Measurements from ENCODE around the gene PTPRK. TPM values are rescaled to one million over a fixed set of nuclear protein-coding genes. Genes with fewer than 3 reads are reported as not detected.

The PTPRK gene
- total RNA-seq, 1 experiment from 2014 or later, result 53.8 TPM

- Histone ChIP-seq H3K79me2 (ENCODE audit: low read length) (peaks cover 6% of the 10 kb centered on the region; the same call in 1 of the 2 replicates), H3K4me3 (ENCODE audit: low read length) (no peak overlapping the region), H4K20me1 (ENCODE audit: low read length) (no peaks in the 10 kb centered on the region), H3K9me2 (replicated peaks; ENCODE audit: low read length) (no peaks in the 10 kb centered on the region), H3K27me3 (ENCODE audit: low read length) (no peaks in the 10 kb centered on the region), H3K9me3 (ENCODE audit: low read length) (no peaks in the 10 kb centered on the region), H3F3A (ENCODE audit: low read length, unreplicated experiment) (no peaks in the 10 kb centered on the region), H3K36me3 (ENCODE audit: low read depth, low read length) (no peaks in the 10 kb centered on the region), H3K4me2 (ENCODE audit: low read length) (no peak overlapping the region), H3K27ac (ENCODE audit: low read length) (no peak overlapping the region), H3K9ac (ENCODE audit: low read length) (no peak overlapping the region), H2AFZ (ENCODE audit: low read length) (no peak overlapping the region), H3K4me1 (ENCODE audit: insufficient read depth, low read length) (no peaks in the 10 kb centered on the region)
- DNase-seq, result no peak
- ChIA-PET POLR2A (ENCODE audit: unreplicated experiment) (no interaction called here), CTCF (no interaction called here)
- intact Hi-C loops (cut with micrococcal nuclease), result no loop called here
- ATAC-seq, result no peak
- no TSS peak for BruUV-seq (replicated peaks)
- TF ChIP-seq EZH2phosphoT487 (IDR thresholded peaks at IDR 0.05; ENCODE audit: borderline replicate concordance, low read length), result no peak
- TF ChIP-seq CTCF (conservative IDR thresholded peaks at IDR 0.05; ENCODE audit: low read depth, low read length), result no peak
- no peak for TF ChIP-seq EZH2 (IDR thresholded peaks at IDR 0.05; ENCODE audit: low read length, unreplicated experiment)
Observed at GRCh38 chr6:128333581-128334223, 186.7 kb downstream of the PTPRK start.

- no peak overlapping the region for H3K27ac ChIP-seq (ENCODE audit: low read length)
- H3K36me3 ChIP-seq (ENCODE audit: low read depth, low read length), result no peaks in the 10 kb centered on the region
- POLR2A ChIA-PET (ENCODE audit: unreplicated experiment), result no interaction called here
- no peak overlapping the region for H3K4me2 ChIP-seq (ENCODE audit: low read length)
- no peaks in the 10 kb centered on the region for H3K4me1 ChIP-seq (ENCODE audit: insufficient read depth, low read length)
- TF ChIP-seq EZH2phosphoT487 (IDR thresholded peaks at IDR 0.05; ENCODE audit: borderline replicate concordance, low read length) (no peak), EZH2 (IDR thresholded peaks at IDR 0.05; ENCODE audit: low read length, unreplicated experiment) (no peak), CTCF (conservative IDR thresholded peaks at IDR 0.05; ENCODE audit: low read depth, low read length) (peak; percentile 55)
- intact Hi-C loops (cut with micrococcal nuclease), result no loop called here
- no peaks in the 10 kb centered on the region for H3K9me3 ChIP-seq (ENCODE audit: low read length)
- no peaks in the 10 kb centered on the region for H4K20me1 ChIP-seq (ENCODE audit: low read length)
- no peaks in the 10 kb centered on the region for H3F3A ChIP-seq (ENCODE audit: low read length, unreplicated experiment)
- CTCF ChIA-PET, result no interaction called here
- peak; percentile 45 for DNase-seq
- H3K9me2 ChIP-seq (replicated peaks; ENCODE audit: low read length), result no peaks in the 10 kb centered on the region
- H2AFZ ChIP-seq (ENCODE audit: low read length), result no peak overlapping the region
- ATAC-seq, result peak; percentile 31; the same call in 1 of the 2 replicates
- 0 out of 2 replicates have a peak, but pooled peaks cover 16% of the 10 kb centered on the region for H3K79me2 ChIP-seq (ENCODE audit: low read length)
- BruUV-seq (replicated peaks), result no TSS peak
- H3K27me3 ChIP-seq (ENCODE audit: low read length), result no peaks in the 10 kb centered on the region
- no peak overlapping the region for H3K9ac ChIP-seq (ENCODE audit: low read length)
- no peak overlapping the region for H3K4me3 ChIP-seq (ENCODE audit: low read length)
Observed at GRCh38 chr6:128327890-128328289, 192.5 kb downstream of the PTPRK start.

- no peaks in the 10 kb centered on the region for H3K4me1 ChIP-seq (ENCODE audit: insufficient read depth, low read length)
- CTCF ChIA-PET, result no interaction called here
- POLR2A ChIA-PET (ENCODE audit: unreplicated experiment), result no interaction called here
Observed at GRCh38 chr6:128323011-128323410, 197.4 kb downstream of the PTPRK start.

More at GRCh38 chr6:128323011-128323410, 197.4 kb downstream of the PTPRK start:
- DNase-seq (no peak), ATAC-seq (no peak)
- Histone ChIP-seq H4K20me1 (ENCODE audit: low read length) (no peaks in the 10 kb centered on the region), H3K79me2 (ENCODE audit: low read length) (0 out of 2 replicates have a peak, but pooled peaks cover 16% of the 10 kb centered on the region), H3K9me2 (replicated peaks; ENCODE audit: low read length) (no peaks in the 10 kb centered on the region), H3K9me3 (ENCODE audit: low read length) (no peaks in the 10 kb centered on the region), H3K4me3 (ENCODE audit: low read length) (no peak overlapping the region), H3K9ac (ENCODE audit: low read length) (no peak overlapping the region), H3F3A (ENCODE audit: low read length, unreplicated experiment) (no peaks in the 10 kb centered on the region), H3K4me2 (ENCODE audit: low read length) (no peak overlapping the region), H3K36me3 (ENCODE audit: low read depth, low read length) (no peaks in the 10 kb centered on the region), H3K27me3 (ENCODE audit: low read length) (no peaks in the 10 kb centered on the region), H3K27ac (ENCODE audit: low read length) (no peak overlapping the region), H2AFZ (ENCODE audit: low read length) (no peak overlapping the region)
- TF ChIP-seq EZH2 (IDR thresholded peaks at IDR 0.05; ENCODE audit: low read length, unreplicated experiment) (no peak), CTCF (conservative IDR thresholded peaks at IDR 0.05; ENCODE audit: low read depth, low read length) (no peak), EZH2phosphoT487 (IDR thresholded peaks at IDR 0.05; ENCODE audit: borderline replicate concordance, low read length) (no peak)
- intact Hi-C loops (cut with micrococcal nuclease), result no loop called here
- no TSS peak for BruUV-seq (replicated peaks)

Data from PC-3 (cell line).